DND-41 (cell line): ENCODE data around the gene ESR1.

Source experiments
- CTCF ChIP-seq: IDR thresholded peaks from 2 replicates; pipeline ENCODE4 v1.5.1; 2012; ENCODE audit warnings: borderline replicate concordance, low read length, moderate library complexity, mild to moderate bottlenecking; ENCODE audit not compliant: poor library complexity, severe bottlenecking; ENCODE audit errors: extremely low read depth
- EZH2 ChIP-seq: IDR thresholded peaks from 3 replicates; pipeline ENCODE4 v1.6.1; 2012; ENCODE audit warnings: borderline replicate concordance, low read depth, mild to moderate bottlenecking, moderate library complexity, low read length, inconsistent platforms; ENCODE audit not compliant: severe bottlenecking

GRCh38 chr6:152078804-152079203 is 271.3 kb downstream of the ESR1 start:
- TF ChIP-seq CTCF (no peak), EZH2 (no peak)
